HepG2 (cell line): Measurements from ENCODE around the gene PEAK3. TPM values are rescaled to one million over a fixed set of nuclear protein-coding genes. Genes with fewer than 3 reads are reported as not detected.
A peak's percentile ranks its signal among the peaks of the same experiment; 100 is the strongest.

Experiments used
- ATAC-seq: fragments of 200-7000 bp; cut with Tn5 transposase; 3 replicates; pipeline ENCODE4 v1.9.1; 2020; ENCODE audit warnings: mild to moderate bottlenecking, moderate library complexity
- BruUV-seq: library from RNA; stranded (reverse); fragments of 400-500 nt; replicated peaks from 2 replicates; lab custom pipeline; 2021; lab: Mats Ljungman, UMichigan
- CTCF ChIA-PET: fragments of 300-600 bp; formaldehyde crosslinking; extraction: SDS; loops from one replicate; lab custom pipeline; 2021; ENCODE audit warnings: low total read pairs, inconsistent platforms, low intra/inter-chr PET ratio; lab: Yijun Ruan, JAX
- POLR2A ChIA-PET: fragments of 350-600 bp; sonication (Branson Sonifier 250); formaldehyde crosslinking; loops from one replicate; lab custom pipeline; 2020; ENCODE audit warnings: antibody characterized with exemption, inconsistent platforms; lab: Yijun Ruan, JAX
- DNase-seq: peaks from one replicate; pipeline ENCODE4 v3.0.0-alpha.2; 2015; ENCODE audit warnings: low spot score
- FAIRE-seq: peaks from 3 replicates; lab custom pipeline; 2011; peaks lifted over from hg19 to GRCh38; lab: Jason Lieb, UNC
- H2AFZ ChIP-seq: one replicate; pipeline ENCODE4 v1.6.1; 2011; ENCODE audit warnings: low read length, inconsistent platforms
- H3K27ac ChIP-seq: fragments of 300-600 bp; 3 replicates; pipeline ENCODE4 v1.8.0; 2011; ENCODE audit warnings: mixed run types, mild to moderate bottlenecking, mixed read lengths, low read length, inconsistent platforms; ENCODE audit not compliant: insufficient read depth; ENCODE audit errors: extremely low read length
- H3K27me3 ChIP-seq, 2 experiments: fragments of 200-600 bp in 1 of 2; 2 replicates in 1 of 2; 3 replicates in 1 of 2; pipeline versions ENCODE4 v1.6.0 to v1.8.0; 2011; ENCODE audit warnings: low read length in 2 of 2, mild to moderate bottlenecking in 2 of 2, moderate library complexity in 2 of 2, inconsistent platforms in 1 of 2; ENCODE audit not compliant: insufficient read depth in 2 of 2, control insufficient read depth in 1 of 2
- H3K36me3 ChIP-seq, 2 experiments: fragments of 200-600 bp in 1 of 2; replicated peaks in 1 of 2; 2 replicates in 1 of 2; 3 replicates in 1 of 2; pipeline versions ENCODE4 v1.5.1 to v1.8.0; 2011; ENCODE audit warnings: low read length in 2 of 2, inconsistent platforms in 1 of 2; ENCODE audit not compliant: insufficient read depth in 2 of 2, control insufficient read depth in 1 of 2
- H3K4me1 ChIP-seq: 2 replicates; pipeline ENCODE4 v1.5.1; 2012; ENCODE audit warnings: low read length, inconsistent platforms; ENCODE audit not compliant: insufficient read depth
- H3K4me2 ChIP-seq: 2 replicates; pipeline ENCODE4 v1.6.0; 2011; ENCODE audit warnings: low read depth, low read length, inconsistent platforms
- H3K4me3 ChIP-seq, 3 experiments: fragments of 200-600 bp in 1 of 3; sonication (generic), shearing (Covaris generic) in 1 of 3; replicated peaks in 1 of 3; 2 replicates each; pipeline ENCODE4 v1.5.1; 2011 to 2016; ENCODE audit warnings: low read length in 3 of 3, inconsistent platforms in 2 of 3, low read depth in 2 of 3, mild to moderate bottlenecking in 2 of 3, control low read depth in 1 of 3, mixed read lengths in 1 of 3; ENCODE audit not compliant: insufficient read depth in 1 of 3
- H3K79me2 ChIP-seq: one replicate; pipeline ENCODE4 v1.6.1; 2011; ENCODE audit warnings: low read length, inconsistent platforms; ENCODE audit not compliant: insufficient read depth
- H3K9ac ChIP-seq: 2 replicates; pipeline ENCODE4 v1.6.0; 2011; ENCODE audit warnings: mild to moderate bottlenecking, low read depth, low read length, inconsistent platforms; ENCODE audit not compliant: insufficient read depth
- H3K9me3 ChIP-seq: 2 replicates; pipeline ENCODE4 v1.5.1; 2012; ENCODE audit warnings: mild to moderate bottlenecking, low read length
- H4K20me1 ChIP-seq: 2 replicates; pipeline ENCODE4 v1.6.0; 2011; ENCODE audit warnings: inconsistent platforms, mild to moderate bottlenecking, low read length, moderate library complexity; ENCODE audit not compliant: insufficient read depth
- EEA1 ChIP-seq: sonication (generic); formaldehyde crosslinking; IDR thresholded peaks from 2 replicates; pipeline ENCODE4 v1.5.1; 2020; ENCODE audit warnings: mild to moderate bottlenecking, missing genetic modification reagents, borderline replicate concordance
- FLYWCH1 ChIP-seq: sonication (generic); formaldehyde crosslinking; IDR thresholded peaks from 2 replicates; pipeline ENCODE4 v1.8.1; 2023; ENCODE audit warnings: mild to moderate bottlenecking, missing genetic modification reagents
- GATAD2A ChIP-seq: IDR thresholded peaks from 2 replicates; pipeline ENCODE4 v1.6.1; 2016
- HNRNPL ChIP-seq: fragments of 200-400 bp; formaldehyde crosslinking; IDR thresholded peaks from 2 replicates; pipeline ENCODE4 v1.6.1; 2017; ENCODE audit warnings: mild to moderate bottlenecking, low read depth, low read length
- HOXA5 ChIP-seq: sonication (generic); formaldehyde crosslinking; IDR thresholded peaks from 2 replicates; pipeline ENCODE4 v1.4.0; 2020; ENCODE audit warnings: missing genetic modification reagents
- IKZF4 ChIP-seq: sonication (generic); formaldehyde crosslinking; IDR thresholded peaks from 2 replicates; pipeline ENCODE4 v1.5.1; 2020; ENCODE audit warnings: borderline replicate concordance, mild to moderate bottlenecking, low read depth, missing genetic modification reagents; ENCODE audit errors: not compliant biosample characterization
- KAT8 ChIP-seq: IDR thresholded peaks from 2 replicates; pipeline ENCODE4 v1.6.1; 2016; ENCODE audit warnings: missing genetic modification reagents, missing compliant biosample characterization
- MYC ChIP-seq: sonication (generic); formaldehyde crosslinking; IDR thresholded peaks from 2 replicates; pipeline ENCODE4 v1.9.0; 2021; ENCODE audit warnings: missing genetic modification reagents, borderline replicate concordance
- MYNN ChIP-seq: sonication (generic); formaldehyde crosslinking; IDR thresholded peaks from 2 replicates; pipeline ENCODE4 v1.4.0; 2020; ENCODE audit warnings: mild to moderate bottlenecking, low read depth, missing genetic modification reagents
- ZFP36L2 ChIP-seq: sonication (generic); formaldehyde crosslinking; IDR thresholded peaks from 2 replicates; pipeline ENCODE4 v1.4.0; 2020; ENCODE audit warnings: missing genetic modification reagents
- ZNF205 ChIP-seq: IDR thresholded peaks from 2 replicates; pipeline ENCODE4 v1.6.1; 2018; ENCODE audit warnings: missing biosample characterization, missing genetic modification reagents
- ZNF556 ChIP-seq: sonication (generic); formaldehyde crosslinking; IDR thresholded peaks from 2 replicates; pipeline ENCODE4 v1.4.0; 2020; ENCODE audit warnings: mild to moderate bottlenecking, missing genetic modification reagents, borderline replicate concordance
- ZNF557 ChIP-seq: sonication (generic); formaldehyde crosslinking; IDR thresholded peaks from 2 replicates; pipeline ENCODE4 v1.4.0; 2020; ENCODE audit warnings: missing genetic modification reagents
- WGBS: methylation state at CpG from one replicate; pipeline ENCODE4 v1.1.6; 2017; ENCODE audit warnings: low lambda C conversion rate; 5-methylcytosine and 5-hydroxymethylcytosine counted together
- in situ Hi-C: cut with HindIII; loops from 2 replicates; pipeline ENCODE4 v1.10.0; 2017; ENCODE audit warnings: low pct_unique_long_range_greater_than_20kb; ENCODE audit not compliant: extremely low pct_ligation_motif_present
- intact Hi-C: fragments of 100-400 bp; cut with micrococcal nuclease; formaldehyde crosslinking; loops from one replicate; pipeline ENCODE4 v1.10.0; 2022; ENCODE audit not compliant: unreplicated experiment
- polyA plus RNA-seq, 8 experiments: library from polyadenylated mRNA; depleted of rRNA in 3 of 8; stranded (reverse) in 7 of 8; unstranded in 1 of 8; fragments of >200 nt; fragmentation: Illumina TruSeq in 4 of 8; extraction: Trizol in 4 of 8; gene quantifications; 2 replicates each; pipeline versions ENCODE4 v1.2.1 to v1.2.3, GENCODE V29; 2011 to 2016; ENCODE audit warnings: low read depth in 4 of 8, missing spikeins in 1 of 8, mixed read lengths in 1 of 8; ENCODE audit not compliant: insufficient read depth in 1 of 8
- total RNA-seq, 5 experiments: library from RNA; depleted of rRNA; stranded (reverse); fragments of >200 nt; fragmentation: Illumina TruSeq; extraction: Trizol; gene quantifications; 2 replicates each; pipeline ENCODE4 v1.2.3, GENCODE V29; 2016; ENCODE audit warnings: low read depth in 1 of 5
- TF ChIP-seq, protein P1 (sequence below): sonication (generic); formaldehyde crosslinking; conservative IDR thresholded peaks from 2 replicates; pipeline ENCODE4 v1.4.0; 2020; ENCODE audit warnings: mild to moderate bottlenecking, missing genetic modification reagents, moderate library complexity
- TF ChIP-seq, protein P2 (sequence below): sonication (generic); formaldehyde crosslinking; IDR thresholded peaks from 2 replicates; pipeline ENCODE4 v1.4.0; 2020; ENCODE audit warnings: missing genetic modification reagents

Gene PEAK3
- total and polyA plus RNA-seq, 2 of the 13 experiments (the other 11 are each of a cell fraction or from before 2014, with no cell fraction given), result not detected

DNA sequence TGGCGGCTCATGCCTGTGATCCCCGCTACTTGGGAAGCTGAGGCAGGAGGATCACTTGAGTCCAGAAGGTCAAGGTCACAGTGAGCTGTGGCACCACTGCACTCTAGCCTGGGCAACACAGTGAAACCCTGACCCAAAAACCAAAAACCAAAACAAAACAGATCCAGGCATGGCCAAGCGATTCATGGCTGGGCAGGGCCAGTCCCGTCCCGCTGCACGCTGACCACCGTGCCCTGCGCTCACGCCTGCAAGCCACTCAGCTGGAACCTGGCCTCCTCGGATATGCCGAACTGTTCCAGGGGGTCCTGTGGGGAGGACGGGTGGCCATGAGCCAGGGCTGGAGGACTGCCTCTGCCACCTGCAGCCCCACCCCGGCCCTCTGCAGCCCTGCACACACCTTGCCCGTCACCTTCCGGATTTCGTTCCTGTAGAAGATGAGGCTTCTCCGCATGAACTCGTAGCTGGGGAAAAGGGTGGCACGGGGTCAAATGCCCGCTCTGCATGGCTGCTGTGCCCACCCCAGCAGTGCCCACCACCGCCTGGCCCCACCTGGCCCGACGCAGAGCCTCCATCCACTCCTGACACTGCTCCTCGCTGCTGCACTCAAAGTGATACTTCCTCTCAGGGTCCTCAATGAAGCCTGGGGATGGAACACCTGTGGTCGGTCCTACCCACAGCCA, 48.2 kb downstream of the PEAK3 start:
- no peak for DNase-seq
- Histone ChIP-seq H4K20me1 (peaks cover 21% of the 10 kb centered on the region; the same call in 1 of the 2 replicates), H3K4me2 (no peak overlapping the region), H3K79me2 (peaks cover 25% of the 10 kb centered on the region), H3K9me3 (no peaks in the 10 kb centered on the region), H3K27ac (no peak overlapping the region), H3K4me1 (peaks cover 48% of the 10 kb centered on the region), H3K9ac (no peak overlapping the region), H3K36me3 (peaks cover 19 to 25% of the 10 kb centered on the region in 2 experiments; a peak in 4 of 5 replicates), H3K4me3 (no peak overlapping the region), H2AFZ (no peak overlapping the region), H3K27me3 (no peaks in the 10 kb centered on the region)
- ATAC-seq, result no peak
- intact Hi-C loops, result loop anchor here (10.0 kb wide), 2 partner anchors 79 to 81 kb away; partner anchors contain the start of gene AP3D1
- BruUV-seq, result no TSS peak
- CTCF ChIA-PET, result no interaction called here
- WGBS, result over 99% methylated on average over 18 of the region's 25 CpGs
- POLR2A ChIA-PET, result interaction anchor here (1.0 to 1.1 kb wide), 3 partner anchors 21 to 82 kb away, joined by 3 to 4 read pairs (median 4); partner anchors contain the start of gene AP3D1
- in situ Hi-C loops, result loop anchor here (10.0 kb wide), 1 partner anchor 81 kb away; no protein-coding TSS in a partner anchor
- FAIRE-seq, result no peak
- TF ChIP-seq, protein P1, sequence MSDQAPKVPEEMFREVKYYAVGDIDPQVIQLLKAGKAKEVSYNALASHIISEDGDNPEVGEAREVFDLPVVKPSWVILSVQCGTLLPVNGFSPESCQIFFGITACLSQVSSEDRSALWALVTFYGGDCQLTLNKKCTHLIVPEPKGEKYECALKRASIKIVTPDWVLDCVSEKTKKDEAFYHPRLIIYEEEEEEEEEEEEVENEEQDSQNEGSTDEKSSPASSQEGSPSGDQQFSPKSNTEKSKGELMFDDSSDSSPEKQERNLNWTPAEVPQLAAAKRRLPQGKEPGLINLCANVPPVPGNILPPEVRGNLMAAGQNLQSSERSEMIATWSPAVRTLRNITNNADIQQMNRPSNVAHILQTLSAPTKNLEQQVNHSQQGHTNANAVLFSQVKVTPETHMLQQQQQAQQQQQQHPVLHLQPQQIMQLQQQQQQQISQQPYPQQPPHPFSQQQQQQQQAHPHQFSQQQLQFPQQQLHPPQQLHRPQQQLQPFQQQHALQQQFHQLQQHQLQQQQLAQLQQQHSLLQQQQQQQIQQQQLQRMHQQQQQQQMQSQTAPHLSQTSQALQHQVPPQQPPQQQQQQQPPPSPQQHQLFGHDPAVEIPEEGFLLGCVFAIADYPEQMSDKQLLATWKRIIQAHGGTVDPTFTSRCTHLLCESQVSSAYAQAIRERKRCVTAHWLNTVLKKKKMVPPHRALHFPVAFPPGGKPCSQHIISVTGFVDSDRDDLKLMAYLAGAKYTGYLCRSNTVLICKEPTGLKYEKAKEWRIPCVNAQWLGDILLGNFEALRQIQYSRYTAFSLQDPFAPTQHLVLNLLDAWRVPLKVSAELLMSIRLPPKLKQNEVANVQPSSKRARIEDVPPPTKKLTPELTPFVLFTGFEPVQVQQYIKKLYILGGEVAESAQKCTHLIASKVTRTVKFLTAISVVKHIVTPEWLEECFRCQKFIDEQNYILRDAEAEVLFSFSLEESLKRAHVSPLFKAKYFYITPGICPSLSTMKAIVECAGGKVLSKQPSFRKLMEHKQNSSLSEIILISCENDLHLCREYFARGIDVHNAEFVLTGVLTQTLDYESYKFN (CRISPR knock-in tag), result no peak
- TF ChIP-seq GATAD2A, result no peak
- TF ChIP-seq ZNF557 (CRISPR knock-in tag), result no peak
- TF ChIP-seq HOXA5 (CRISPR knock-in tag), result no peak
- no peak for TF ChIP-seq ZFP36L2 (CRISPR knock-in tag)
- no peak for TF ChIP-seq ZNF556 (CRISPR knock-in tag)
- TF ChIP-seq HNRNPL, result 0 out of 2 replicates have a peak, but pooled peaks have one; percentile 54
- TF ChIP-seq MYC, result no peak
- TF ChIP-seq EEA1 (CRISPR knock-in tag), result no peak
- TF ChIP-seq FLYWCH1 (CRISPR knock-in tag), result no peak
- TF ChIP-seq, protein P2, sequence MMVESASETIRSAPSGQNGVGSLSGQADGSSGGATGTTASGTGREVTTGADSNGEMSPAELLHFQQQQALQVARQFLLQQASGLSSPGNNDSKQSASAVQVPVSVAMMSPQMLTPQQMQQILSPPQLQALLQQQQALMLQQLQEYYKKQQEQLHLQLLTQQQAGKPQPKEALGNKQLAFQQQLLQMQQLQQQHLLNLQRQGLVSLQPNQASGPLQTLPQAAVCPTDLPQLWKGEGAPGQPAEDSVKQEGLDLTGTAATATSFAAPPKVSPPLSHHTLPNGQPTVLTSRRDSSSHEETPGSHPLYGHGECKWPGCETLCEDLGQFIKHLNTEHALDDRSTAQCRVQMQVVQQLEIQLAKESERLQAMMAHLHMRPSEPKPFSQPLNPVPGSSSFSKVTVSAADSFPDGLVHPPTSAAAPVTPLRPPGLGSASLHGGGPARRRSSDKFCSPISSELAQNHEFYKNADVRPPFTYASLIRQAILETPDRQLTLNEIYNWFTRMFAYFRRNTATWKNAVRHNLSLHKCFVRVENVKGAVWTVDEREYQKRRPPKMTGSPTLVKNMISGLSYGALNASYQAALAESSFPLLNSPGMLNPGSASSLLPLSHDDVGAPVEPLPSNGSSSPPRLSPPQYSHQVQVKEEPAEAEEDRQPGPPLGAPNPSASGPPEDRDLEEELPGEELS (CRISPR knock-in tag), result no peak
- TF ChIP-seq IKZF4 (CRISPR knock-in tag), result no peak
- TF ChIP-seq MYNN (CRISPR knock-in tag), result no peak
- TF ChIP-seq KAT8 (CRISPR knock-in tag), result no peak
- TF ChIP-seq ZNF205, result no peak
